Epithelial cell of esophagus (primary cell): ENCODE data around the gene XK.

Source experiments
- DNase-seq: peaks from one replicate; pipeline ENCODE4 v3.0.0; 2010; ENCODE audit warnings: low read depth
- H3K4me3 ChIP-seq: 2 replicates; pipeline ENCODE4 v1.5.1; 2011; ENCODE audit warnings: mild to moderate bottlenecking, low read length, control low read depth
- TF ChIP-seq, protein P1 (sequence below): IDR thresholded peaks from 2 replicates; pipeline ENCODE4 v1.5.1; 2011; ENCODE audit warnings: low read depth, mild to moderate bottlenecking, low read length, control low read depth, inconsistent platforms; ENCODE audit not compliant: insufficient read depth; ENCODE audit errors: missing control alignments

XK gene

DNA sequence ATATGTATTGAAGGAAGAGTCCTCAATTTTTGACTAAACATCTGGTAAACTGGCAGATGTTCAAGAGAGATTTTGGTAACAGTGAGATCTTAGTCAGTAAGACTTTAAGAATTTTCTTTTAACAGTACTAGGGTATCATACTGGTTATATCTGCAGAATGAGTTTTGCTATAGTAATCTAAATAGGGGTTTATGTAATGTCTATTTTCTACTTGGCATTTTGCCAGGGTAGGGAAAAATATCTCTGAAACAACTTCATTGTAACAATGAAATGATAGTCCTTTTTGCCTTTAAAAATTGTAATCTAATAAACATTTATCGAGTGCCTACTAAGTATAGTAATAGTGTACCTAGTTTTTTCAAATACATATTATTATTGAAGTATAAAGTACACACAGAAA is 32.1 kb downstream of the XK start:
- no peak overlapping the region for H3K4me3 ChIP-seq
- DNase-seq = no peak
- TF ChIP-seq, protein P1, sequence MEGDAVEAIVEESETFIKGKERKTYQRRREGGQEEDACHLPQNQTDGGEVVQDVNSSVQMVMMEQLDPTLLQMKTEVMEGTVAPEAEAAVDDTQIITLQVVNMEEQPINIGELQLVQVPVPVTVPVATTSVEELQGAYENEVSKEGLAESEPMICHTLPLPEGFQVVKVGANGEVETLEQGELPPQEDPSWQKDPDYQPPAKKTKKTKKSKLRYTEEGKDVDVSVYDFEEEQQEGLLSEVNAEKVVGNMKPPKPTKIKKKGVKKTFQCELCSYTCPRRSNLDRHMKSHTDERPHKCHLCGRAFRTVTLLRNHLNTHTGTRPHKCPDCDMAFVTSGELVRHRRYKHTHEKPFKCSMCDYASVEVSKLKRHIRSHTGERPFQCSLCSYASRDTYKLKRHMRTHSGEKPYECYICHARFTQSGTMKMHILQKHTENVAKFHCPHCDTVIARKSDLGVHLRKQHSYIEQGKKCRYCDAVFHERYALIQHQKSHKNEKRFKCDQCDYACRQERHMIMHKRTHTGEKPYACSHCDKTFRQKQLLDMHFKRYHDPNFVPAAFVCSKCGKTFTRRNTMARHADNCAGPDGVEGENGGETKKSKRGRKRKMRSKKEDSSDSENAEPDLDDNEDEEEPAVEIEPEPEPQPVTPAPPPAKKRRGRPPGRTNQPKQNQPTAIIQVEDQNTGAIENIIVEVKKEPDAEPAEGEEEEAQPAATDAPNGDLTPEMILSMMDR = no peak

DNA sequence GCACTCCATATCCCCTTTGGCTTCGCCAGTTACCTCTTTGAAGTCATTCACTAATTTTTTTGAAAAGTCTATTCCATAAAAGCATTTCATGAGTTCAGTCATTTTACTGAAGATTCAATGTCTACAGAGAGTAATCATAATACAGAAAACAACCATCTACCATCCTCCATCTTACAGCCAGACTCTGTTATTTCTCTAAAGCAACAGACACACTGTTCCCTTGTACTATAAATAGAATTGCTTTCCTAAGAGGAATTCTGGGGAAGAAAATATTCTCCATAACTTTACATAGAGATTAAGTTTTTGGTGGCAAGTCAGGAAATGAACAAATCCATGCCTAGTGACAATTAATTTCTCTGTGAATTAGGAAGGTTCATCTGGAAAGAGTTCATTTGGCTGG is 37.0 kb downstream of the XK start:
- TF ChIP-seq, protein P1 = no peak
- no peak for DNase-seq
- no peak overlapping the region for H3K4me3 ChIP-seq

DNA sequence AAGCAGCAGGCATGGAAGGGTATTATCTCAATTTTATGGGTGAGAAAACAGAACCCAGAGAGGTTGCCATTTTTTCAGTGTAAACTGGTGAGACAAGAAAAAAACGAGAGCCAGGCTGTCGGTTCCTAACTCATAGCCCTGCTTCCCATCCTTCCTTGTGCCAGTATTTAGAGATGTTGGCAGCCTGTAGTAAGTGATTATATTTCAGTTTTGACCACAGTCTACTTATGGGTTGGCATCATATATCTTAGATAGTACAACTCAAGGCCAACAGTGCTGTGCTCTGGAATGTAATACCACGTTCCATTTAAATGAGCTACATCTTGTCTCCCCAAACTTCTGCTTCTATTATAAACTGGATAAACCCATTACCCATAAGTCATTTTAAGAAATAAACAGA is 40.8 kb downstream of the XK start:
- H3K4me3 ChIP-seq = no peak overlapping the region
- DNase-seq = no peak
- TF ChIP-seq, protein P1 = no peak

DNA sequence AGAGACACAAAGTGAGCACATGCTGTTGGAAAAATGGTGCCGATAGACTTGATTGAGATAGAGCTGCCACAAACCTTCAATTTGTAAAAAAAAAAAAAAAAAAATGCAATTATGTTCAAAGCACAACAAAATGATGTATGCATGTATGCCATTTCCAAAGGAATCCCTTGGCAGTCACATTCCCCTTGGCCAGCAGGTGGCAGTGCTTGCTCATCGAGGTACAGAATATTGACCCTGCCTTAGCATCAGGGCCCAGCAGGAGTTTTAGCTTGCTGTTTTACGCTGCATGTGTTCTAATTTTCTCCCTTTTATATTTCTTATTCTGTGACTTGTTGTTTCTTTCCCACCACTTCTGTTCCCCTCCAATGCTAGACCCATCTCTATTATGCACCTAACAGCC is 59.8 kb downstream of the XK start:
- peak; percentile 62 for DNase-seq
- TF ChIP-seq, protein P1 = peak; percentile 79
- no peak overlapping the region for H3K4me3 ChIP-seq

DNA sequence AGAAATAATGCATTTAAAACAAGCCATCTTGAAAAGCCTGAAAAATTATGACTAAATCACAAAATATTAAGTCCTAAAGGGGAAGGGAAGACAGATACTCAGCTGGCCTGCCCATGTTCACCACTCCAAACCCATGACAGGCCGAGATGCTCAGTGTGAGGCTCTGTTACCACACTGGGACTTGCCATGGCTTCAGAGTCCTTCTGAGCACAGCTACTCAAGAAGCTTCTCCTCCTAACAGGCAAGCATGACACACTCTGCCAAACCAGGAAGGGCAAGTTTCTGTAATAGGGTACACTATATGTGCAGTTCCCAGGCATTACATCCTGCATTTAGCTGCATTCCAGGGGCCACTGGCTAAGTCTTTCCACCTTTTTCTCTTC is 60.2 kb downstream of the XK start:
- TF ChIP-seq, protein P1 = no peak
- H3K4me3 ChIP-seq = no peak overlapping the region
- DNase-seq = no peak

DNA sequence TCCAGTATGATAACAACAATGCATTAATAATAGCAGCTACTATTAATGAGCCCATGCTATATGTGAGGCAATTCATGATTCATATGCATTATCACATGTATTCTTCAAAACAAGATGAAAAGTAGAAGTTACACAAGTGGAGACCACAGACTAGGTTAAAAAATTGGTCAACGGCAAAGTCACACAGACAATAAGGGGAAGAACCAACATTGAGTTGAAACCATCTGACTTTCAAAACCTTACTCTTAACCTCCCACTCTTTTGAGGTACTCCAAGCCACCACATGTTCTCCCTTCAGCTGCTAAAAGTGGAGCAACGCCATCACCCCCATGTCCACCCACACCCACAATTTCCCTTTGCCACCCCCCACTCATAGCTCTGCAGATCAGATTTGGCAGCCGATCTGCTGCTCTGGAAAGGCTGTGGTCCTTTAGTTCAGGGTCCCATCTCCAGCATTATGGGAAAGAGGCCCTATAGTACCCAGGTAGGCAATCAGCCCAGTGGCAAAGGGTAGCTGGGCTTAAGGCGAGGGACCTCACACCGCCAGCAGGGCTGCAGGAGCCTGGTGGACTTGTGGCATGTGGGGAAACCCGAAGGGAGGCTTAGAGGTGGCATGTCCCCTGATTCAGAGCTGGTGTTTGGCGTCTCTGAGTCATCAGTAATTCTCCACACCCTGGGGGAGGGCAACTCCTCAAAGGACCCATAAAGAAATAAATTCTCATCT is 60.8 kb downstream of the XK start:
- H3K4me3 ChIP-seq = no peak overlapping the region
- DNase-seq = peak; percentile 18
- TF ChIP-seq, protein P1 = no peak

DNA sequence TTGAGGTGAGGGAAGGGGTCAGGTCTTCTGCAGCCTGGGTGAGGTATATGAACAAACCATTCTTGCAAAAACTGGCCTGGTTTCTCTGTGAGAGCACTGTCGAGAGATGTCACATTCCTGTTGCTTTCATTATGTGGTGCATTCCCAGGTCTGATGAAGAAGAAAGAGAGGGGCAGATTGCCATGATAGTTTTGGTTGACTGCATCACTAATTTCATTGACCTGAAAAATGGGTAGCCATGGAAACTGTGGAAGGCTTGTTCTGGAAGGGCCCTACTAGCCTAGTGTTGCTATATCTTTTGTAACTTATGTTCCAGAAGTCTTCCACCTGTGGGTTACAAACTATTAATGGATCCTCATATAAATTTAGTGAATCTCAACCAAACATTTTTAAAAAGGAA is 61.4 kb downstream of the XK start:
- TF ChIP-seq, protein P1 = no peak

More for the DNA sequence above, 61.4 kb downstream of the XK start:
- DNase-seq = no peak
- H3K4me3 ChIP-seq = no peak overlapping the region
